ENCODE results near the gene KRTAP5-5.

The KRTAP5-5 gene

GRCh38 chr11:1676229-1676740 lies 46.7 kb downstream of the KRTAP5-5 start:
- no peak overlapping the region for H3K4me3 ChIP-seq (ENCODE audit: low read depth, low read length)
- no peak for TF ChIP-seq MYC (IDR thresholded peaks at IDR 0.05; ENCODE audit: low read depth, low read length)
- no peak for TF ChIP-seq POLR2A (IDR thresholded peaks at IDR 0.05; ENCODE audit: extremely low read depth, insufficient read length)
- no peak for DNase-seq (ENCODE audit: low read depth)

GRCh38 chr11:1679881-1680280 lies 50.3 kb downstream of the KRTAP5-5 start:
- no peak overlapping the region for H3K4me3 ChIP-seq (ENCODE audit: low read depth, low read length)
- DNase-seq (ENCODE audit: low read depth), result no peak
- no peak for TF ChIP-seq MYC (IDR thresholded peaks at IDR 0.05; ENCODE audit: low read depth, low read length)
- no peak for TF ChIP-seq POLR2A (IDR thresholded peaks at IDR 0.05; ENCODE audit: extremely low read depth, insufficient read length)
- TF ChIP-seq, protein P1, sequence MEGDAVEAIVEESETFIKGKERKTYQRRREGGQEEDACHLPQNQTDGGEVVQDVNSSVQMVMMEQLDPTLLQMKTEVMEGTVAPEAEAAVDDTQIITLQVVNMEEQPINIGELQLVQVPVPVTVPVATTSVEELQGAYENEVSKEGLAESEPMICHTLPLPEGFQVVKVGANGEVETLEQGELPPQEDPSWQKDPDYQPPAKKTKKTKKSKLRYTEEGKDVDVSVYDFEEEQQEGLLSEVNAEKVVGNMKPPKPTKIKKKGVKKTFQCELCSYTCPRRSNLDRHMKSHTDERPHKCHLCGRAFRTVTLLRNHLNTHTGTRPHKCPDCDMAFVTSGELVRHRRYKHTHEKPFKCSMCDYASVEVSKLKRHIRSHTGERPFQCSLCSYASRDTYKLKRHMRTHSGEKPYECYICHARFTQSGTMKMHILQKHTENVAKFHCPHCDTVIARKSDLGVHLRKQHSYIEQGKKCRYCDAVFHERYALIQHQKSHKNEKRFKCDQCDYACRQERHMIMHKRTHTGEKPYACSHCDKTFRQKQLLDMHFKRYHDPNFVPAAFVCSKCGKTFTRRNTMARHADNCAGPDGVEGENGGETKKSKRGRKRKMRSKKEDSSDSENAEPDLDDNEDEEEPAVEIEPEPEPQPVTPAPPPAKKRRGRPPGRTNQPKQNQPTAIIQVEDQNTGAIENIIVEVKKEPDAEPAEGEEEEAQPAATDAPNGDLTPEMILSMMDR (IDR thresholded peaks at IDR 0.05; ENCODE audit: low read depth, low read length), result no peak
- TF ChIP-seq, protein P2, sequence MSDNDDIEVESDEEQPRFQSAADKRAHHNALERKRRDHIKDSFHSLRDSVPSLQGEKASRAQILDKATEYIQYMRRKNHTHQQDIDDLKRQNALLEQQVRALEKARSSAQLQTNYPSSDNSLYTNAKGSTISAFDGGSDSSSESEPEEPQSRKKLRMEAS (IDR thresholded peaks at IDR 0.05; ENCODE audit: low read depth, low read length), result no peak
